Mesothelial cell of epicardium (in vitro differentiated cells): ENCODE results near the gene CFAP90. TPM values are rescaled to one million over a fixed set of nuclear protein-coding genes. Genes with fewer than 3 reads are reported as not detected.
A peak's percentile ranks its signal among the peaks of the same experiment; 100 is the strongest.

ENCODE experiments used
- DNase-seq, 2 experiments: peaks; one replicate each; pipeline ENCODE4 v3.0.0; 2021; ENCODE audit warnings: low spot score in 2 of 2; ENCODE audit not compliant: unreplicated experiment in 2 of 2
- H3K27ac Mint-ChIP-seq: 2 replicates; pipeline ENCODE4 v1.8.0; 2021; ENCODE audit warnings: mixed read lengths
- H3K27me3 Mint-ChIP-seq: 2 replicates; pipeline ENCODE4 v1.8.0; 2021; ENCODE audit warnings: low read depth, mixed read lengths
- H3K36me3 Mint-ChIP-seq: 2 replicates; pipeline ENCODE4 v1.8.0; 2021; ENCODE audit warnings: mixed read lengths
- H3K4me1 Mint-ChIP-seq: 2 replicates; pipeline ENCODE4 v1.8.0; 2021; ENCODE audit warnings: mixed read lengths
- H3K4me3 Mint-ChIP-seq: 2 replicates; pipeline ENCODE4 v1.8.0; 2021; ENCODE audit warnings: mild to moderate bottlenecking, moderate library complexity, mixed read lengths
- H3K9me3 Mint-ChIP-seq: 2 replicates; pipeline ENCODE4 v1.8.0; 2021; ENCODE audit warnings: mixed read lengths
- CTCF ChIP-seq: fragments of 200-600 bp; sonication (generic); IDR thresholded peaks from one replicate; pipeline ENCODE4 v1.5.0; 2021; ENCODE audit warnings: antibody characterized with exemption; ENCODE audit not compliant: unreplicated experiment
- total RNA-seq: library from RNA; stranded (reverse); gene quantifications from 3 replicates; pipeline ENCODE4 v1.2.1, GENCODE V29; 2021

The CFAP90 gene
- total RNA-seq, 1 donor from 2014 or later, result 0.85 TPM

GRCh38 chr5:7872517-7873130 is 21.7 kb upstream of the CFAP90 start:
- H3K4me3 Mint-ChIP-seq, result no peak overlapping the region
- H3K27me3 Mint-ChIP-seq, result no peaks in the 10 kb centered on the region
- H3K4me1 Mint-ChIP-seq, result peaks cover 18% of the 10 kb centered on the region
- no peak overlapping the region for H3K27ac Mint-ChIP-seq
- no peak for TF ChIP-seq CTCF
- H3K9me3 Mint-ChIP-seq, result no peaks in the 10 kb centered on the region
- no peak for DNase-seq
- H3K36me3 Mint-ChIP-seq, result peaks cover 10% of the 10 kb centered on the region

DNA sequence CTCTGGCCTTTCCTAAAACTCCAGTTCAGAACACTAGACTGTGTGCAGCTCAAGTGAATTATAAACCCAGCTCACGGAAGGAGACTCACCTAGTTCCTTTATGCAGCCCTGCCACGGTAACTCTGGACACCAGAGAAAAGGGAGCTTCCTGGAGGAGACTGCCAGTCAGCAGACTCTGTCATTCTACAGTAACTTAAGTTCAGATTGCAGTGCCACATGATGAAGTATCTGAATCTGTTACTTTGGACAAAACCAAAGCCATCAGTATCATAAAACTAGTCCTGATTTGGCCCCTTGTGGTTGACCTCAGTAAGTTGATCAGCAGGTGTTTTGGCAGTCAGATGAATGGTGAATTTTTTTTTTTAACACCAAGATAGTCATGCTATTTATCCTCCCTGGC is 20.7 kb upstream of the CFAP90 start:
- no peak overlapping the region for H3K27ac Mint-ChIP-seq
- peaks cover 26% of the 10 kb centered on the region for H3K4me1 Mint-ChIP-seq
- H3K36me3 Mint-ChIP-seq, result peaks cover 10% of the 10 kb centered on the region
- H3K4me3 Mint-ChIP-seq, result no peak overlapping the region
- no peaks in the 10 kb centered on the region for H3K27me3 Mint-ChIP-seq
- no peak for TF ChIP-seq CTCF
- H3K9me3 Mint-ChIP-seq, result no peaks in the 10 kb centered on the region
- no peak for DNase-seq

DNA sequence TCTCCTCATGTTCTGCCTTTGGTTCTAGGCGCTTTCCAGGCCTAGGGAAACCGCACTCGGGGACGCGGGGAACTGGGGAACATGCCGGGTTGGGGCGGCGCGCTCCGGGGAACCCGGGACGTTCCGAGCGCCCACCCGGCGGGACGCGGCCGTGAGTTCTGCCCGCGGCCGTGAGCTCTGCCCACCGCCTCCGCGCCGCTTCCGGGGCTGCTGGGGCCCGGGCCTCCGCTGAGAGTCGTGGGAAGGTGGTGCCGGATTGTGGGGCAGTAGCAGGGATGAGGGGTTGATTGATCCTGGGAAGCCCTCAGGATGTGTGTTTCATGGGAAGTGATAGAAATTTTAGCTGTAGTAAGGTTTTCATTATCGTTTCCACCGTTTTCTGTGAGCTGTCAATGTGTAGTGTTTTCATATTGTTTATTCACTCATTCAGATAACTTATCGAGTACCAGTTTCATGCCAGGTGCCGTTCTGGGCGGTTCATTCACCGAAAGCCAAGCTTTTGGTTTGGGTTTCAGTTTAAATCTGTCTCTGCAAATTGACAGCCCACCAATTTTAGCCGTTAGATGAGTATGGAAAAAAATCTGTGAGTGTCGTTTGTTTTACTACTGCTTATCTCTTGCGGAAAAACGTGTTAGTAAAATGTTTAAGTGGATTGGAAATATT is 18.7 kb upstream of the CFAP90 start:
- Mint-ChIP-seq H3K36me3 (peaks cover 5% of the 10 kb centered on the region), H3K27me3 (no peaks in the 10 kb centered on the region), H3K4me3 (peak overlapping the region; percentile 85), H3K9me3 (no peaks in the 10 kb centered on the region), H3K27ac (peak overlapping the region; percentile 31), H3K4me1 (peaks cover 32% of the 10 kb centered on the region)
- peak; percentile 27 to 50 for DNase-seq
- TF ChIP-seq CTCF, result no peak

DNA sequence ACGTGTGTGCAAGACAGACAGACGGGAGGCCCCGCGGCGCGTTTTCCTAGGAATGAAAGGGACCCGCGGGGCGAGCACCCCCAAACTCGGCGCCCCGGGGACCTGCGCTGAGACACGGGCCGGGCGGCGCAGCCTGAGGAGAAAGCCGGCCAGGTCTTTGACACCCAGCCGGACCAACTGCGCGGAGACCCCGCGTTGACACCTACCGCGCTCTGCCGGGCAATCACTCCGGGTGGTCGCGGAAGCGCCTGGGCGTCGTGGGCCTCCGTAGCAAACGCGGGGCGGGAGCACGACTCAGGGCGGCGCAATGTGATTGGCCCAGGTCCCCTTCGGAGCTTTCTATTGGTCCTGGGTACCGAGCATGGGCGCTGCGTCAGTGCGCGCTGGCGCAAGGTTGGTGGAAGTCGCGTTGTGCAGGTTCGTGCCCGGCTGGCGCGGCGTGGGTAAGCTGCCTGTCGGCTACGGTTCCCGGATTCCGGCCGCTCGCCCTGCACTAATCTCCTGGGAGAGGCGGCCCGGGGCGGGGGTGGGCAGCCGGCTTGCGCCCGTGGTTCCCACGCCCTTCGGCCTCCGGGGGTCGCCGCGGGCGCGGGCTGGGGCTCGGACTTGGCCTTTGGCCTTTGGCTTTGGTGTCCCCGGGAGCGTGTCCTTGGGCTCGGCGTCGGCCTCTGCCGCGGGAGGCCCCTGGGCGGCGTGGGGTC is 18.0 kb upstream of the CFAP90 start, which contains the start of the genes FASTKD3 and MTRR:
Gene FASTKD3 (minus strand): TSS at position 259 of the 701 bp plus-strand sequence. CDS start 948 bp downstream, outside the sequence.
Gene MTRR (plus strand): TSS at position 376 of the 701 bp plus-strand sequence. CDS start 1,647 bp downstream, outside the sequence.
- H3K9me3 Mint-ChIP-seq, result no peaks in the 10 kb centered on the region
- no peak for TF ChIP-seq CTCF
- peaks cover 32% of the 10 kb centered on the region for H3K4me1 Mint-ChIP-seq
- H3K36me3 Mint-ChIP-seq, result peaks cover 3% of the 10 kb centered on the region
- H3K27ac Mint-ChIP-seq, result peak within 1 kb of the TSS; percentile 43
- peak within 1 kb of the TSS; percentile 85 for H3K4me3 Mint-ChIP-seq
- DNase-seq, result peak; percentile 79 to 89
- no peaks in the 10 kb centered on the region for H3K27me3 Mint-ChIP-seq

- H3K27me3 Mint-ChIP-seq, result no peaks in the 10 kb centered on the region
- peaks cover 3% of the 10 kb centered on the region for H3K36me3 Mint-ChIP-seq
- H3K4me3 Mint-ChIP-seq, result peak overlapping the region; percentile 85
- peaks cover 32% of the 10 kb centered on the region for H3K4me1 Mint-ChIP-seq
- no peak for DNase-seq
- no peaks in the 10 kb centered on the region for H3K9me3 Mint-ChIP-seq
- H3K27ac Mint-ChIP-seq, result peak overlapping the region; percentile 31
- TF ChIP-seq CTCF, result no peak
These were observed 17.5 kb upstream of the CFAP90 start for GRCh38 chr5:7868427-7868772.
